ENCODE data around the gene RAPGEF4.

RAPGEF4 gene

DNA sequence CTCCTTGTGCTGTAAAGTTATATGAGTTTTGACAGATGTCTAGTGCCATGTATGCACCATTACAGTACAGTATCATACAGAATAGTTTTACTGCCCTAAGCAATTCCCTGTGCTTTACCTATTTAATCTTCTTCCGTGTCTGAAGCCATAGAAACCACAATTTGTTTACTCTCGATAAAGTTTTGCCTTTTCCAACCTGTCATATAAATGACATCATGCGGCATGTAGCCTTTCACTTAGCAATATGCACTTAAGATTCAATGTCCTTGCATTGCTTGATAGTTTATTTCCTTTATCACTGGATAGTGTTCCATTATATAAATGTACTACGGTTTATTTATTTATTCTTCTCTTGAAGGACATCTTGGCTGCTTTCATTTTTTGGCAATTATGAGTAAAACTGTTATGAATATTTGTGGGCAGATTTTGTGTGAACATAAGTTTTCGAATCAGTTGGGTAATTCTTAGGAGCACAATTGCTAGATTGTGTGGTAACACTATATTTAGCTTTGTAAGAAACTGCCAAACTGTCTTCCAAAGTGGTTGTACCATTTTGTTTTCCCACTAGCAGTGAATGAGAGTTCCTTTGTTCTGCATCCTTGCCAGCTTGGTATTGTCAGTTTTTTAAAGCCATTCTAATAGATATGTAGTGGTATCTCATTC lies 203.2 kb downstream of the RAPGEF4 start:
- peak; percentile 33 for DNase-seq (ENCODE audit: low read depth)

DNA sequence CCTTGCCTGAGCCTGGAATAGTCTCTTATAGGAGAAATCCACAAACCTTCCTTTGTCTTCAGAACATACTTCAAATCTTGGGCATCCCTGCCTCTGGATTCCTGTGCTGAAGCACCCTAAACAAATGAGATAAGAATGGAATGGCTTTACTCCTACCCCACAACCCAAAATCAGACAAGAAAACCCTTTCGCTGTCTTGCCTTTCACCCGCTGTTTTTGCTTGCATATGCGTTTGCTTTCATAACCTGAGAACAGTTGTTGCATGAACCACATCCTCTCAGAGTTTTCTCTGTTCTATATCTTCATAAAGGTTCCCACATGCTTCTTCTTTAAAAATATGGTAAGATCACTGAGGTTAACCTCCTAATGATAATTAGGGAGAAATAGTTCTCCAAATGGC lies 207.9 kb downstream of the RAPGEF4 start:
- no peak for DNase-seq (ENCODE audit: low read depth)

DNA sequence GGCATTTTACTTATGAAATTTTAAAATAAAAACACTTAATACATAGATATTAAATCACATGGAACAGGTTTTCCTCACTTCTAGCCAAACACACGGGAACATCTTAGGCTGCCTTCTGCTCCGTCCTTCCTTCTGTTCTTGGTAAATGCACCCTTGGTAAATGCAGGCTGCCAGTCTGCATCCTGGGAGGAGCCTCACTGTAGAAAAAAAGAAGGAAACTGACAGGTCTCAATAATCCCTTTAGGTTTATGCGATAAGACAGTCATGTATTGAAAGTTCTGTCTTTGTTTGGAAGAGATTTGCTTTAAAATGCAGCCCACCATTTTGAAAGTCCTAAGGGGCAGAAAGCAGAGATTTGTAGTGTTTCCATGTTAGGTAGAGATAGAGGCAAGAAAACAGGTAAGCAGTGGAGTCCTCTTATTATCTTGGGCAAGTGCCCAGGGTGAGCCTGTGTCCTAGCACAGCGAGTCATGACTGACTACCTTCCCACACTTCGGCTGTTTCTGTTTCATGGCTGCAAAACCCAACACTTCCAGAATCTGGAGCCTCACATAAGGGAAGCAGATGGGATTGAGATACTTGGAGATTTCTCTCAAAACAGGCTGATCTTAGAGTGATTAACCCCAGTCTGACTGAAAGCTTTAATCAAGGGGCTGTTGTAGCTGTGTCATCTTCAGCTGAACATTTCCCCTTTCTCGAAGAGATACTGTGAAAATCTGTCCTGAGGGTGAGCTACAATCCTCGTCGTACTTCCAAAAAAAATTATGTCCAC lies 208.6 kb downstream of the RAPGEF4 start:
- DNase-seq (ENCODE audit: low read depth): peak; percentile 32

DNA sequence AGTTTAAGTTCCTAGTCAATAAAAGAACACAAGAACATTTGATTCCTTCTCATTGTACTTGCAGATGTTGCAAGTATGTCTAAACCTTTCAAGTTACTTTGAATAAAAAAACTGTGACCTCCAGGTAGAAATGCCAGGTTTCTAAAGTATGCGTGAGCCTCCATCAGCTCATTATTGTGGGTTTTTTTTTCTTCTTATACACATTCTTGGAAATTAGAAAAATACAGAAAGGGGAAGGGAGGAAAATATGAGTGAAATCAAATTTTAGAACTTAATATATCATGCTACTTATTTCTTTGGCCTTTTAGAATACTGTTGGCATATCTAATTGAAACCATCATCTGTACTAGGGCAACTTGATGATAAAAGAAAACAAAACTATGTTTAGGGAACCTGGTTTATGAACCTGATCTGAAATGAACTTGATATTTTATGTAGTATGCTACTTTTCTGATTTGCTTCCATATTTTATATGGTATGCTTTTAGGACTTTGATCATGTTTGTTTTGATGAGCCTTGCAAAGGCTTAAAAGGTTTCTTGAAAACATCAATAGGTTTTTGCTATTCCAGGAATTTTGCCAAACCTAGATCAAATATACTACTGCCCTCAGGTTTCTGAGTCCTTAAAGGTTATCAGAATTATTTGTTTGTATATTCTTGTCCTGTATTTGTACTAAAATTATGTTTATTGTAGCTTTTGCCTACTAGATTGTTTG lies 209.3 kb downstream of the RAPGEF4 start:
- no peak for DNase-seq (ENCODE audit: low read depth)

DNA sequence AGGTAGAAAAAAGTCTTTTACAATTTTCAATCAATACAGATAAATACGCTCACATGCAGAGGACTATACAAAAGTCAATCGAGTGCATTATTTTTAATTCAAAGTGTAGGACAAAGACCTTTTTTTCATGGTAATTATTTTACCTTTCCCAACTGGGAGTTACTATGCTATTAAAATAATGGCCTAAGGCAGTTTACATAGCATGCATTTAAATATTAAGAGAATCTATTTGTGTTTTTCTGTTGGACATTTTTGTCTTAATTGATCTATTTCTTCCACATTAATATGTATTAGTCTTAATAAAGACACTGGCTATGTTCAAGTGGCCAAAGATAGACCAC lies 209.8 kb downstream of the RAPGEF4 start:
- DNase-seq (ENCODE audit: low read depth): no peak

DNA sequence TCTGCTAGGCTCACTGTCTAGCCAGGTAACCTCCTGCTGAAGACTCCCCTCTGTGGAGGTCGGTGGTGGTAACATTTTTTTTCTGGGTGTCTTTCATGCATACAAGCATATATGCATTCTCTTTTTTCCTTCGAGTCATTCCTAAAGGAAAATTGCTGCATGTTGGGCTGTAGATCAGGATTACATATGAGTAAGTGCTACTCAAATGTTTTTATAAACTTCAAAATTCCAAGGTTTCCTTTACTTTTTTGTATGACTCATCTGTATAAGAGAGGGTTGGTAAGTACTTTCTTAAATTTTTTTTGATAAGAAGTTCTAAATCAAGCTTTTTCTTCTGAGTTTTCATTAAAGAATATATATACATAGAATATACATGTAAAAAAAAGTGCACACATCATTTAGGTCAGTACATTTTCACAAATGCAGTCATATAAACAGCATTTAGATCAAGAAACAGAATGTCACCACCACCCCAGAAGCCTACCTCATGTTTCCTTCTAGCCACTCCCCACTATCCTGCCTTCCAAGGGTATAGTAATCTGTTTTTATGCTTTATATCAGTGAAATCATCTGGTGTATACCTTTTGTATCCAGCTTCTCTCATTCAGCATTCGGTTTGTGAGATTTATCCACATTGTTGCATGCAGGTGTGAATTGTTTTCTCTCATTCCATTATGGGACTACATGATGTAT lies 212.0 kb downstream of the RAPGEF4 start:
- peak; percentile 67 for DNase-seq (ENCODE audit: low read depth)

DNA sequence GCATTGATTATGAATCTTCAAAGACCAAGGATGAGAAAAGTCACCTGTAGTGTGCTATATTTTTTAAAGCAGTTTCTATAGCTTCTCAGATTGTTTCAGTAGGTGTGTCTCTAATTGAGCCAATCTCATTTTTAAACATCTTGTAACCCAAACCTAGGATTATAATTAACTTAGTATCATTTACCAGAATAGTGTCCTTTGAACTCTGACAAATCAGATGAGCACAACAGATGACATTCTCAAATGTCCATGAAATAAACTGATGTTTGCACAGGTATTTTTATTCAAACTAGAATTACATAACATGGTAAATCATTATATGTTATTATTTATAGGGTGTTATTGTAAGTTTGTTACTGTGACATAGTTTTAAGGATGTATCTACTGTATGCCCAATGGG lies 213.9 kb downstream of the RAPGEF4 start:
- no peak for DNase-seq (ENCODE audit: low read depth)

DNA sequence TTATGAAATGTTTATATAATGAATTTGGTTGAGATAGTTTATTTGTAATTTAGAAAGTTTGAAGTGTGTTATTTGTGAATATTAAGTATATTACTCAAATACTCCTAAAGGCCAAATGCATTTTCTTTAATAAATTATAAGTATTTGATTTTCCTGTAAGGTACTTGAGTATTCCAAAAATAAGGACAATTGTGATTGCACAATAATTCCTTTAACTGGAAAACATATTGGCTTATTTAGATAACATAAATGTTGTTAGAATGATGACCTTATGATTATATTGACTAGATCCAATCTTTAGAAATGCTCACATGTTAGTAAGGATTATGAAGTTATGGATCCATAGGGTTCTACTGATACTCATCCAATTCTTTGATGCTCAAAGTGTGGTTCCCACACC lies 214.9 kb downstream of the RAPGEF4 start:
- DNase-seq (ENCODE audit: low read depth): no peak

DNA sequence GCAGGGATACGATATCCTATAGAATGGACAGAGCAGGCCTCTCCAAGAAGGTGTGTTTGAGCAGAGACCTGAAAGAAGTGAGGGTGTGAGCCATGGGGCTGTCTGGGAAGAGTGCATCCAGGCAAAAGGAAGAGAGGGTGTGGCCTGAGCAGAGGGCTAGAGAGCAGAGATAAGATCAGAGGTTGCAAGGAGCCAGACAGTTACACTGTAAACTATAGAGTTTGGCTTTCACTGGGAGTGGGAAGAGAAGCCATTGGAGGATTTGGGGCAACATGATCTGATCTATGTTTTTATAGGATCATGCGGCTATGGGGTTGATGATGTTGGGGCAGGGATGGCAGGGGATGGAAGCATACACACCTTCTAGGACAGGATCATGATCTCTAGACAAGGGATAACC lies 215.9 kb downstream of the RAPGEF4 start:
- DNase-seq (ENCODE audit: low read depth): peak; percentile 21

DNA sequence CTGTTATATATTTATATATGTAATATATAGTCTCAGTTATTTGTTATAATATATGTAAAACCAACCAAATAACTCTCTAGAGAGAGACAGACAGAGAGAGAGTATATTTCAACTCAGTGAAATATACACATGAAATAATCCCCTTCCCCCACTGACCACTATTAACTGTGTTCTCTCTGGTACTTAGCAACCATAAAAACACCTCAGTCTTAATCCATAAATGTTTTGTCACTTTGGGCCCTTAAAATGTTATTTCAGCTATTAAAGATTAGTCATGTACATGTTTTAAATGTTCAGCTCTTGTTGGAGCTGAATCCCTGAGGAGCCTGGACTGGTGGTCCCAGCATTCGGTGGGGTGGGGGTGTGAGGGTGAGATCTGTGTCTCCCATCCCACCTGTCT lies 217.8 kb downstream of the RAPGEF4 start:
- DNase-seq (ENCODE audit: low read depth): peak; percentile 45

DNA sequence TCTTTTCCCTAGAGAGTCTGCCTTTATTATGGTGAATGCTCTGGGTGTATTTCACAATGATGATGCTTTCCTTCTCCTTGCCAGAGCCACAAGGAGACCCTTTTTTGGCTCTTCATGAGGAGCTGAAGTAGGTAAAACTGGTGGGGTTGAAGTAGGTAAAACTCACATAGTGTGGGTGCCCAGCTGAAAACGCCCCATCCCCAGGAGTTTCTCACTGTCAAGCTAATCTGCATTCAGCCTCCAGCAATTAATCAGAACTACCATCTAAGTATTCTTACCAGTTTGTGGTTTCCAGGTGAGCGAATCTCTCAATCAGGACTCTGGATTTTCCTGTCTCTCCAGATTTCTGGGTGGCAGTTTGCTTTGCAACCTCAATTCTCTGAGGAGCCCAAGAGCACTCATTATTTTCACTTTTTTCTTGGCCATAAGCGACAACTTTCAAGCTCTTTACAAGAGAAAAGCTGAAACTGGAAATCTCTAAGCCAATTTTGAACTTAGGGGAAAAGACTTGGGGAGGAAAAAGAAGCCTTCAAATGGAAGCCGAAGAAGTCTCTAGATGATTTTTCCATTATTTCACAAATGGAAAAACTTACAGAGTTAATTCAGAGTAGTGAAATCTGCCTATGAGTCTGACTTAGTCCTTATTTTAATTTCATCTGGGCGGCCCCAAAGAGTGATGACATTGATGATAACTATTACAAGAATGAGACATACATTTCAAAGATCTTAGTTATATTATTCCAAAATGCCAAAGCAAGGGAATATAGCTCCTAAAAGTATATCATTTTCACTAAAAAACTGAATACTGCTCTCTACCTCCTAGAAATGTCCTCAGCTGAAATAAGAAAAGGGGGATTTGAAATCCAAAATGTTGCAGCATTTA lies 218.6 kb downstream of the RAPGEF4 start:
- DNase-seq (ENCODE audit: low read depth): peak; percentile 66

DNA sequence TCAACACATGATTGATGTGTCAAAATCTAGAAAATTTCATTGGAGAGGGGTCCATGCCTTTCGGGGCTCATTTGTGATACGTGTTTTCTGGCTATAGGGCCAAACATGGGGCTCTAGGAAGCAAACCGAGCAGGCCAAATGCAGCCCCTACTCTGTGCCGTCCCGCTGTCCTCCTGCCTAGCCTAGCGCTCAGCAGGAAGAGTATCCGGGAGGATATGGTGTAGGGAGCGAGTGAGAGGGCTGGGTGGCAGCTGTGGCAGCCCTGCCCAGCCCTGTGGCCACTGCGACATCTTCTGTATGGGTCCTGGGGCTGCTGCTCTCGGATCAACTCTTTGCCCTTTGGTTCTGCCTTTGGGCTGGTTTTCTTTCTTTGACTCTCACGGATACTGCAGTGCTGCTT lies 219.9 kb downstream of the RAPGEF4 start:
- DNase-seq (ENCODE audit: low read depth): no peak

DNA sequence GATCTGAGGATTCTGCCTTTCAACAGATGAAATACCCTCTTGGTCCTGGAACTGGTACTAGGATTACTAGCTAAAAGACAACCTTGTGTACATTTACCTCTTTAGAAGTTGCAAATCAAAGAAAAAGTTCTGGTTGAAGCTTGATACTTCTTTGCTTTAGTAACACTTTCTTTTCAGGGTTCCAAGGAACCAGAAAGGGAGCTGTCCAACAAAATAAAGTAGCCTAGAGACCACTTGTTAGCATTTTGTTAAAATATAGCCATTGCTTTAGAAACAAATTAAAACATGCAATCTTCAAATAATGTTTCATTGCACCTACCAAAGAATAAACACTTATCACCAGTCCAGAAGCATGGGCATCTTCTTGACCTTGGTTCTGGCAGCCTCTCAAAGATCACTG lies 222.1 kb downstream of the RAPGEF4 start:
- no peak for DNase-seq (ENCODE audit: low read depth)

DNA sequence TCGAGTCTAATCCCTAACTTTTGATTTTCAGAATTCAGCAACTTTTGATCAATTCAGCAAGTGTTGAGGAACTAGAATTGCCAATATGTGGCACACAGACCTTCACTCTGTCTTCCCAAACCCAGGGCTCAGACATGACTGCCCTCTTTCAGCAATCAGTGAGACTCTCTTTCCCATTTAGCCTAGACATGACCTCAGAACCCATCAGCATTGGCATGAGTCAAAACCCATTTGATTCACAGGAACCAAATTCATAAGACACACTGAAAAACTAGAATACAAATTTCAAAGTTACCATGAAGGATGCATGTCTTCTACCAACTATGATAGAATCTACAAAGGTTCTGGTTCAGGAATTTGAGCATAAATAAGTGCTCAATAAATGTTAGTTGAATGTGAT lies 226.4 kb downstream of the RAPGEF4 start:
- no peak for DNase-seq (ENCODE audit: low read depth)

DNA sequence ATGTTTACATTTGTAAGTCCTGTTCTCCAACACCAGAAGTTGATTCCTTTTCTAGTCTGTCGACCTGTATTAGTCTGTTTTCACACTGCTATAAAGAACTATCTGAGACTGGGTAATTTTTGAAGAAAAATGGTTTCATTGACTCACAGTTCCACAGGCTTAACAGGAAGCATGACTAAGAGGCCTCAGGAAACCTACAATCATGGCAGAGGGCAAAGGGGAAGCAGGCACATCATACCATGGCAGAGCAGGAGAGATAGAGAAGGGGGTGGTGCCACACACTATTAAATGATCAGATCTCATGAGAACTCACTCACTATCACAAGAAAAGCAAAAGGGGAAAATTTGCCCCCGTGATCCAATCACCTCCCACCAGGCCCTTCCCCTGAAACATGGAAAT lies 227.2 kb downstream of the RAPGEF4 start:
- DNase-seq (ENCODE audit: low read depth): peak; percentile 76

DNA sequence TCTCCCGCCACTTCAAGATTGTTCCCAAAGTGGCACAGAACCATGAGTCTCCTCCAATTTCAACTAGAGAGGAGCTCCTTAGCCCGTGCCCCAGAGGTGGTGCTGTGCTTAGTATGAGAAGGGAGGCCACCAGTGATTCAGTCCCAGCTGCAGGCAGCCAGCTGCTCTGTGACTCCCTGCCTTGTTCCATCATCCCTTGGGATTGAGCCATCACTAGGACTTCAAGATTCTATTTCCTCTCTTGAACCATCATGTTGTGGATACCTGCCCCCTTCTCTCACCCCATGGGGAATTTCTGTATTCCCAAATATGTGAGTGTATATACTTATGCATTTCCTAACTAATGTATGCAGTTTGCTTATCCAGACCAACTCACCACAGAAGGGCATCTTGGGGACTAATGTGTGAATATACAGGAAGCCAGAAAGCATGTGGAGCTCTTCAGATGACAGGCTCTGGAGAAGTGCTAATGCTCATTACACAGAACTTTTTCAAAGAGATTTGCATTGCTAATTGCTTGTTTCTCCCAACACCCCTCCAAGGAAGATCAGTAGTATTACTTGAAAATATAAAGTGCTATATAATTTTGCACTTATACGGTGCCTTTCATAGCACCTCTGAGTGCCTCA lies 229.0 kb downstream of the RAPGEF4 start:
- DNase-seq (ENCODE audit: low read depth): peak; percentile 45

DNA sequence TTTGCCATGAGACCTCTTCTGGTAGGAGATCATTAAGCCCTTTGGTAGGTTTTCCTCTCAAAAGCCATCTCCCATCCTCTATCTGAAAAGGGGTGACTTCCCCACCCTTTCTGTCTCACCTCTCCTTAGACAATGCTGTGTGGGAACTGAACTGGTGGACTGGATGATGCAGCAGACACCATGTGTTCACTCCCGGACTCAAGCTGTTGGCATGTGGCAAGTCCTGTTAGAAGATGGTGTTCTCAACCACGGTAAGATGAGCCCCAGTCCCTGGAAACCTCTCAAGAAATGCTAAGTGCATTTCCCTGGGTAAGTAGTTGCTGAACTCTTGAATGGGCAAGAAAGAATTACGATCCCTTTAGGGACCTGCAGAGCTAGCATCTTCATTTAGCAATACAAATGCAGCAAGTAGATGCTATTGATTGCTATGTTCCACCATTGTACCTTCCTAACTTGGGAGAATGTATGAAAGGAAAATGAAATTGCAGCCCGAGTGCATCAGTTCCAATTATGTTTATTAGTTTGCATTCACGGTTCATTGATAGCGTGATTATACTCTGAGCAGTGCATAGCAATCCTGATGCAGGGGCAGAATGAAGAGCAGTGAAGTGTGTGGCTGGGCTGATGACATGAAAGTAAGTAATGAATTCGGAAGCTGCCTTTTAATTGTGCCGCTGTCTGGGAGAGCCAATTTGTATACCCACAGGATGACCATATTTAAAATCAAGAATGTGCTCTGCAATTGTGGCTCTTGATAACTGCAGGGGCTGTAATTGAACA lies 230.0 kb downstream of the RAPGEF4 start:
- no peak for DNase-seq (ENCODE audit: low read depth)

DNA sequence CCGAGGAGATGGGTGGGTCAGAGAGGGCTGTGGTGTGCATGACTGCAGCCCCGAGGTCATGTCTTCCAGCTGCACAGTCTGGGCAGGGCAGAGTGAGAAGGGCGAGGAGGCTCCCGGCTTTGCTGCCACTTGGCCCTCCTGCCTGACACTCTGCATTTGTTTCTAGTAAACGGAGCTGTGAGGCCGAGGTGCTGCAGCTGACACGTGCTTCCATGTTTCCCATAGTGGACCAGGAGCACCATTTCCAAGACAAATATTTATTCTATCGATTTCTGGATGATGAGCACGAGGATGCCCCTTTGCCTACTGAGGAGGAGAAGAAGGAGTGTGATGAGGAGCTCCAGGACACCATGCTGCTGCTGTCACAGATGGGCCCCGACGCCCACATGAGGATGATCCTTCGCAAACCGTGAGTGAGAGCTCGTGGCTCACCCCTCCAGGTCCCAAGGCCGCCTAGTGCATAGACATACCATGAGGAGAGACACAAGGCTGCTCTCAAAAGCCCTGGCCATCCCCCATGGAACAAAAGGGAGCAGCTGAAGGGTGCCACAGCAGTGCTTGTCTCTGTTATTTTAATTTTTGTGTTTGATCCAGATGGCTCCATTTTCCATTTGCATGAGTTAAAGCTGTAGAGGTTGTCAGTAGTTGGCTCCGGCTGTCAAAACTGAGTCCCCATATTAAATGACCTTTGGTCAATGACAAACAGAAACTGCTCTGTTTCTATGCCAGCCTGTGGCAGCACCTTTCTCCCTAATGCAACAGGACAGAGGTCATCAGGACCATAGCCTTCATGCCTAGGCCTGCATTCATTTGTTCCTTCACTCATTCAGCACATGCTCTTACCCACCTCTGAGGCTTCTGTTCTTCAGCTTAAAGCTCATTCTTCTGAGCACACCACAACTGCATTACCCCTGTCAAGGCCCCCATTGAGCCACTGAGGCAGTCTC lies 231.7 kb downstream of the RAPGEF4 start:
- DNase-seq (ENCODE audit: low read depth): no peak

DNA sequence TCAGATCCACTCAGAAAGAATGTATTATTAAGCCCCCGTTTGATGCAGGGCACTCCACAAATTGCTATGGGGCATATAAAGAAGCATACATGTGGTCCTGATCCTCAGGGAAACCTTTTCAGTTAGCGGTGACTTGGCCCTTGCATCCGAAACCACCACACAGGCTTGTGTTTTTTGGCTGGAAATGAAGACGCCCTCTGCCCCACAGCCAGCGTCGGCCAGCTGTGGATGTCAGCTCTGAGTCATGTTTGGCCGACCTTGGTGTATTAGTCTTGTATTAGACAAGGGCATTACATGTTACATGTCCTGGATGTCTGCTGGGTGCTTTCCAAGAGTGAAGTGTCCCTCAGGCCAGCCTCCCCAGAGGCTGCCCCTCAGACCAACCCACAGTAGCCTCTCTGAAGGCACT lies 232.4 kb downstream of the RAPGEF4 start:
- peak; percentile 89 for DNase-seq (ENCODE audit: low read depth)

Measured in EH (cell line).